Measurements from ENCODE around the gene OVCA2.

Gene OVCA2

GRCh38 chr17:2089021-2089422, 47.2 kb downstream of the OVCA2 start:
- no peak for DNase-seq

GRCh38 chr17:2090210-2090641, 48.4 kb downstream of the OVCA2 start:
- DNase-seq, result no peak

GRCh38 chr17:2090804-2091534, 49.1 kb downstream of the OVCA2 start:
- no peak for DNase-seq

- no peak for DNase-seq
Measured at GRCh38 chr17:2092253-2092652, 50.4 kb downstream of the OVCA2 start.
